Smooth muscle cell (in vitro differentiated cells): ENCODE measurements around the gene ZNF512. TPM values are rescaled to one million over a fixed set of nuclear protein-coding genes. Genes with fewer than 3 reads are reported as not detected.

Experiments
- DNase-seq: peaks from one replicate; lab custom pipeline; 2025; ENCODE audit not compliant: unreplicated experiment; lab: John Stamatoyannopoulos, UW
- H2AFZ ChIP-seq: fragments of 200-600 bp; sonication (generic); 2 replicates; pipeline ENCODE4 v1.6.0; 2016; ENCODE audit warnings: antibody characterized with exemption, low read depth, mild to moderate bottlenecking
- H3F3A ChIP-seq: fragments of 200-600 bp; sonication (generic); 2 replicates; pipeline ENCODE4 v1.6.0; 2017; ENCODE audit warnings: antibody characterized with exemption, low read depth
- H3K27ac ChIP-seq: fragments of 200-600 bp; sonication (generic); 2 replicates; pipeline ENCODE4 v1.5.1; 2016; ENCODE audit warnings: low read depth, mild to moderate bottlenecking
- H3K27me3 ChIP-seq: fragments of 200-600 bp; sonication (generic); 2 replicates; pipeline ENCODE4 v1.6.1; 2016; ENCODE audit warnings: low read depth, mild to moderate bottlenecking
- H3K36me3 ChIP-seq: fragments of 200-600 bp; sonication (generic); 2 replicates; pipeline ENCODE4 v1.5.1; 2016; ENCODE audit warnings: low read depth
- H3K4me1 ChIP-seq: fragments of 200-600 bp; sonication (generic); 2 replicates; pipeline ENCODE4 v1.5.1; 2016; ENCODE audit warnings: low read depth
- H3K4me2 ChIP-seq: fragments of 200-600 bp; sonication (generic); 2 replicates; pipeline ENCODE4 v1.6.0; 2016; ENCODE audit warnings: mild to moderate bottlenecking
- H3K4me3 ChIP-seq: fragments of 200-600 bp; sonication (generic); 2 replicates; pipeline ENCODE4 v1.5.1; 2016; ENCODE audit warnings: mild to moderate bottlenecking
- H3K79me2 ChIP-seq: fragments of 200-600 bp; sonication (generic); 2 replicates; pipeline ENCODE4 v1.6.0; 2016; ENCODE audit warnings: low read depth, mild to moderate bottlenecking
- H3K9ac ChIP-seq: fragments of 200-600 bp; sonication (generic); 2 replicates; pipeline ENCODE4 v1.6.0; 2016; ENCODE audit warnings: low read depth
- H3K9me3 ChIP-seq: fragments of 200-600 bp; sonication (generic); replicated peaks from 2 replicates; pipeline ENCODE4 v1.5.1; 2016; ENCODE audit warnings: low read depth
- H4K20me1 ChIP-seq: fragments of 200-600 bp; sonication (generic); 2 replicates; pipeline ENCODE4 v1.6.0; 2016; ENCODE audit warnings: low read depth
- CTCF ChIP-seq: fragments of 200-600 bp; sonication (generic); IDR thresholded peaks from 2 replicates; pipeline ENCODE4 v1.5.1; 2017; ENCODE audit warnings: borderline replicate concordance, mild to moderate bottlenecking, antibody characterized with exemption; ENCODE audit not compliant: insufficient read depth, poor library complexity, severe bottlenecking
- WGBS: methylation state at CpG from one replicate; pipeline ENCODE4 v1.1.7; 2016; ENCODE audit warnings: low lambda C conversion rate; 5-methylcytosine and 5-hydroxymethylcytosine counted together
- polyA plus RNA-seq: library from polyadenylated mRNA; unstranded; fragments of >200 nt; fragmentation: Nextera tagmentation; extraction: Ambion mirVana; gene quantifications from 2 replicates; pipeline ENCODE4 v1.2.1, GENCODE V29; 2016
- total RNA-seq: library from RNA; depleted of rRNA; stranded (reverse); fragments of >200 nt; gene quantifications from 2 replicates; pipeline ENCODE4 v1.2.3, GENCODE V29; 2014

The ZNF512 gene
- total and polyA plus RNA-seq, 2 experiments from 2014 or later, result 12.2 to 15.6 TPM

- peak within 1 kb of the TSS; percentile 85 for H3K9ac ChIP-seq
These were observed 80.7 kb downstream of the ZNF512 start, which contains the start of the genes SLC4A1AP and SUPT7L for GRCh38 chr2:27663285-27664153. SLC4A1AP (plus strand) TSS chr2:27663889; CDS start chr2:27663915, 26 bp downstream. SUPT7L (minus strand) TSS chr2:27663614; CDS start chr2:27662192, 1,422 bp downstream.

GRCh38 chr2:27664154-27664574, 81.3 kb downstream of the ZNF512 start:
- no peaks in the 10 kb centered on the region for H3F3A ChIP-seq
- peaks cover 16% of the 10 kb centered on the region for H3K36me3 ChIP-seq
- peak overlapping the region; percentile 89 for H3K4me2 ChIP-seq
- DNase-seq, result no peak
- H4K20me1 ChIP-seq, result no peaks in the 10 kb centered on the region
- peaks cover 23% of the 10 kb centered on the region for H3K4me1 ChIP-seq
- H3K9me3 ChIP-seq, result no peaks in the 10 kb centered on the region
- H3K27ac ChIP-seq, result peak overlapping the region; percentile 85
- peaks cover 53% of the 10 kb centered on the region for H3K79me2 ChIP-seq
- no peak for TF ChIP-seq CTCF
- H3K27me3 ChIP-seq, result no peaks in the 10 kb centered on the region
- peak overlapping the region; percentile 85 for H3K9ac ChIP-seq
- peak overlapping the region; percentile 94 for H2AFZ ChIP-seq
- H3K4me3 ChIP-seq, result peak overlapping the region; percentile 70
- 8% methylated on average over 28 of the region's 28 CpGs for whole genome bisulfite sequencing

More at GRCh38 chr2:27663285-27664153, 80.7 kb downstream of the ZNF512 start, which contains the start of the genes SLC4A1AP and SUPT7L:
- 1% methylated on average over 56 of the region's 56 CpGs for WGBS
- Histone ChIP-seq H3K27ac (peak within 1 kb of the TSS; percentile 85), H4K20me1 (no peaks in the 10 kb centered on the region), H3K36me3 (peaks cover 13% of the 10 kb centered on the region), H3K27me3 (no peaks in the 10 kb centered on the region), H3K4me2 (peak within 1 kb of the TSS; percentile 89), H3K4me1 (peaks cover 23% of the 10 kb centered on the region), H2AFZ (peak within 1 kb of the TSS; percentile 94), H3K4me3 (peak within 1 kb of the TSS; percentile 70), H3K9me3 (no peaks in the 10 kb centered on the region), H3F3A (no peaks in the 10 kb centered on the region), H3K79me2 (peaks cover 53% of the 10 kb centered on the region)
- DNase-seq, result peak; percentile 69
- TF ChIP-seq CTCF, result no peak

- peak overlapping the region; percentile 85 for H3K9ac ChIP-seq
- H2AFZ ChIP-seq, result peak overlapping the region; percentile 94
- peaks cover 11% of the 10 kb centered on the region for H3K36me3 ChIP-seq
- H3F3A ChIP-seq, result no peaks in the 10 kb centered on the region
- DNase-seq, result no peak
- no peak overlapping the region for H3K27ac ChIP-seq
- H3K4me1 ChIP-seq, result peaks cover 23% of the 10 kb centered on the region
- H3K9me3 ChIP-seq, result no peaks in the 10 kb centered on the region
- WGBS, result 90% methylated on average over 16 of the region's 16 CpGs
- H3K79me2 ChIP-seq, result peaks cover 47% of the 10 kb centered on the region
- no peaks in the 10 kb centered on the region for H3K27me3 ChIP-seq
- peak overlapping the region; percentile 70 for H3K4me3 ChIP-seq
- no peak for TF ChIP-seq CTCF
- H3K4me2 ChIP-seq, result peak overlapping the region; percentile 89
- no peaks in the 10 kb centered on the region for H4K20me1 ChIP-seq
These were observed 82.0 kb downstream of the ZNF512 start for GRCh38 chr2:27664622-27665363.
